ENCODE results near the gene AUNIP. TPM values are rescaled to one million over a fixed set of nuclear protein-coding genes. Genes with fewer than 3 reads are reported as not detected.

Gene AUNIP
- total RNA-seq, 1 experiment from 2014 or later: 16.8 TPM

GRCh38 chr1:25900219-25900618, 41.0 kb upstream of the AUNIP start:
- no peaks in the 10 kb centered on the region for H3K27me3 Mint-ChIP-seq (ENCODE audit: insufficient read depth, unreplicated experiment)
- no peak overlapping the region for H3K4me3 Mint-ChIP-seq (ENCODE audit: unreplicated experiment)
- H3K9me3 Mint-ChIP-seq (ENCODE audit: unreplicated experiment): no peaks in the 10 kb centered on the region
- TF ChIP-seq, protein P1, sequence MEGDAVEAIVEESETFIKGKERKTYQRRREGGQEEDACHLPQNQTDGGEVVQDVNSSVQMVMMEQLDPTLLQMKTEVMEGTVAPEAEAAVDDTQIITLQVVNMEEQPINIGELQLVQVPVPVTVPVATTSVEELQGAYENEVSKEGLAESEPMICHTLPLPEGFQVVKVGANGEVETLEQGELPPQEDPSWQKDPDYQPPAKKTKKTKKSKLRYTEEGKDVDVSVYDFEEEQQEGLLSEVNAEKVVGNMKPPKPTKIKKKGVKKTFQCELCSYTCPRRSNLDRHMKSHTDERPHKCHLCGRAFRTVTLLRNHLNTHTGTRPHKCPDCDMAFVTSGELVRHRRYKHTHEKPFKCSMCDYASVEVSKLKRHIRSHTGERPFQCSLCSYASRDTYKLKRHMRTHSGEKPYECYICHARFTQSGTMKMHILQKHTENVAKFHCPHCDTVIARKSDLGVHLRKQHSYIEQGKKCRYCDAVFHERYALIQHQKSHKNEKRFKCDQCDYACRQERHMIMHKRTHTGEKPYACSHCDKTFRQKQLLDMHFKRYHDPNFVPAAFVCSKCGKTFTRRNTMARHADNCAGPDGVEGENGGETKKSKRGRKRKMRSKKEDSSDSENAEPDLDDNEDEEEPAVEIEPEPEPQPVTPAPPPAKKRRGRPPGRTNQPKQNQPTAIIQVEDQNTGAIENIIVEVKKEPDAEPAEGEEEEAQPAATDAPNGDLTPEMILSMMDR (IDR thresholded peaks at IDR 0.05; ENCODE audit: insufficient read depth in 1 of 2, low read depth in 1 of 2, low read length in 1 of 2, severe bottlenecking in 1 of 2, unreplicated experiment in 1 of 2): no peak
- H3K27ac Mint-ChIP-seq (ENCODE audit: unreplicated experiment): no peak overlapping the region
- H3K36me3 Mint-ChIP-seq (ENCODE audit: insufficient read depth, unreplicated experiment): peaks cover 36% of the 10 kb centered on the region
- no peaks in the 10 kb centered on the region for H3K9me3 ChIP-seq
- H3K4me1 Mint-ChIP-seq (ENCODE audit: low read depth, unreplicated experiment): peaks cover 7% of the 10 kb centered on the region
- H3K4me1 ChIP-seq: peaks cover 6% of the 10 kb centered on the region
- no peaks in the 10 kb centered on the region for H3K27me3 ChIP-seq (replicated peaks; ENCODE audit: control insufficient read depth, insufficient read depth, low read length)
- H3K4me3 ChIP-seq (ENCODE audit: low read depth, low read length): no peak overlapping the region
- CTCF ChIA-PET: no interaction called here
- peaks cover 2% of the 10 kb centered on the region; the same call in 1 of the 2 replicates for H3K36me3 ChIP-seq (ENCODE audit: control insufficient read depth, insufficient read depth, low read length)
- BruUV-seq (replicated peaks): no TSS peak
- no peak for DNase-seq
- POLR2A ChIA-PET: no interaction called here
- intact Hi-C loops (cut with micrococcal nuclease; ENCODE audit: unreplicated experiment): no loop called here

DNA sequence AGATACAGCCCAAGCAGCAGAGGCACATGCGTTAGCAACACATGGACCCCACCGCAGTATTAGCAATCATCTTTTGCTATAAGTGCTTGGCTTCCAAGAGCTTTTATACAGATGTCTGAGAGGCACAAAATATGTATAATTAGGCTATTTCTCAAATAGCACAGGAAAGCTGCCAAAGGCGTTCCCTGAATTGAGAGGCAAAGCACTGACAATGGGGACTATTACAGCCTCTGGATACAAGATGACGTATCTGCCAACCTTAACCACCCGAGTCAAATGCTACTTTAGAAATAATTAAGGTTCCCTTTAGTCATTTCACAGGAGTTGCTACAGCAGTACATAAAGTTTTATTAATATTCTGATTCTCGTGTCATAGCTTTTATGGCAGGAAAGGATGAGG, 40.5 kb upstream of the AUNIP start:
- POLR2A ChIA-PET: no interaction called here
- no peak overlapping the region for H3K27ac Mint-ChIP-seq (ENCODE audit: unreplicated experiment)
- Histone ChIP-seq H3K36me3 (ENCODE audit: control insufficient read depth, insufficient read depth, low read length) (peaks cover 2% of the 10 kb centered on the region; the same call in 1 of the 2 replicates), H3K4me1 (peaks cover 8% of the 10 kb centered on the region), H3K27me3 (replicated peaks; ENCODE audit: control insufficient read depth, insufficient read depth, low read length) (no peaks in the 10 kb centered on the region), H3K4me3 (ENCODE audit: low read depth, low read length) (no peak overlapping the region), H3K9me3 (no peaks in the 10 kb centered on the region)
- H3K9me3 Mint-ChIP-seq (ENCODE audit: unreplicated experiment): no peaks in the 10 kb centered on the region
- DNase-seq: no peak
- intact Hi-C loops (cut with micrococcal nuclease; ENCODE audit: unreplicated experiment): no loop called here
- peaks cover 35% of the 10 kb centered on the region for H3K36me3 Mint-ChIP-seq (ENCODE audit: insufficient read depth, unreplicated experiment)
- BruUV-seq (replicated peaks): no TSS peak
- H3K4me3 Mint-ChIP-seq (ENCODE audit: unreplicated experiment): no peak overlapping the region
- H3K27me3 Mint-ChIP-seq (ENCODE audit: insufficient read depth, unreplicated experiment): no peaks in the 10 kb centered on the region
- TF ChIP-seq, protein P1 (IDR thresholded peaks at IDR 0.05; ENCODE audit: insufficient read depth in 1 of 2, low read depth in 1 of 2, low read length in 1 of 2, severe bottlenecking in 1 of 2, unreplicated experiment in 1 of 2): no peak
- H3K4me1 Mint-ChIP-seq (ENCODE audit: low read depth, unreplicated experiment): peaks cover 5% of the 10 kb centered on the region
- CTCF ChIA-PET: no interaction called here

DNA sequence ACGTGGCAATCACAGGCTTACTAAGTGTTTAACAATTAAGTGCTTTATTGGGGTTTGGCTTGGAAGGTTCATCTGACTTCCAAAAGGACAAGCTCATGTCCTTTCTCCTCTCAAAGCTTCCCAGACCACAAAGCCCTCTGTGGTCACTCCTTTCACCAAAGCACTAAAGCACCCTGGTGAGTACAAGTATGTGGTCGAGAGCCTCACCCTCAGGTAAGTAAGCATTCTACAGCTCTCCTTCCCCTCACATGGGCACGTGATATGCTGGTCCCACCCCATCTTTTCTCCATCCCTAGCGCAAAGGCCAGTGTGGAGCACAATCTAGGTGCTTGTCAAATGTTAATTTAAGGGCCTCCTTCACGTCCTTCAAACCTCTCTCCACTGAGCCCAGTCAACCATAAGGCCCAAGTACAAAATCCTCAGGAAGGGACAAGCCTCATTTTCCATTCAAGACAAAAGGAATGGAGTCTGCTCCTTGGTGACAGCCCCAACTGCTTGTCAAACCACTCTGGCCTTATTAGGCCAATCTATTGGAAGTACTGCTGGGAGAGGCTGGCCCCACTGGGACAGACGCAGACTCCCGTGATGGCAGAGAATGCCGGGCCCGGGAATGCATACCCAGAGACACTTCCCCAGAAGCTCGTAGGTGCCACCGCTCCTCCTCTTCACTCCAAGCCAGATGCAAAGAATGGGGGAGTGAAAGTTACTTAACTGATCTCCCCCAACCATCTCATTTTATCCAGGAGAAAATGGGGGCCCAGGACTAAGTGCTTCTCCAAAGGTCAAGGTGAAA, 39.2 kb upstream of the AUNIP start:
- H3K9me3 Mint-ChIP-seq (ENCODE audit: unreplicated experiment): no peaks in the 10 kb centered on the region
- TF ChIP-seq, protein P1 (IDR thresholded peaks at IDR 0.05; ENCODE audit: insufficient read depth in 1 of 2, low read depth in 1 of 2, low read length in 1 of 2, severe bottlenecking in 1 of 2, unreplicated experiment in 1 of 2): no peak
- ChIA-PET POLR2A (no interaction called here), CTCF (interaction anchor here (5.4 kb wide), 1 partner anchor 100 kb away, joined by 69 read pairs; the partner anchor contains the start of gene PAFAH2)
- peaks cover 2% of the 10 kb centered on the region for H3K36me3 ChIP-seq (ENCODE audit: control insufficient read depth, insufficient read depth, low read length)
- H3K27ac Mint-ChIP-seq (ENCODE audit: unreplicated experiment): no peak overlapping the region
- no TSS peak for BruUV-seq (replicated peaks)
- peaks cover 13% of the 10 kb centered on the region for H3K4me1 ChIP-seq
- no peak for DNase-seq
- peaks cover 28% of the 10 kb centered on the region for H3K36me3 Mint-ChIP-seq (ENCODE audit: insufficient read depth, unreplicated experiment)
- intact Hi-C loops (cut with micrococcal nuclease; ENCODE audit: unreplicated experiment): no loop called here
- H3K9me3 ChIP-seq: no peaks in the 10 kb centered on the region
- H3K27me3 Mint-ChIP-seq (ENCODE audit: insufficient read depth, unreplicated experiment): no peaks in the 10 kb centered on the region
- H3K4me3 Mint-ChIP-seq (ENCODE audit: unreplicated experiment): no peak overlapping the region
- H3K4me3 ChIP-seq (ENCODE audit: low read depth, low read length): no peak overlapping the region
- no peaks in the 10 kb centered on the region for H3K4me1 Mint-ChIP-seq (ENCODE audit: low read depth, unreplicated experiment)
- no peaks in the 10 kb centered on the region for H3K27me3 ChIP-seq (replicated peaks; ENCODE audit: control insufficient read depth, insufficient read depth, low read length)
